GM18873 (cell line): ENCODE results near the gene STARD4.
A peak's percentile ranks its signal among the peaks of the same experiment; 100 is the strongest.

ENCODE experiments used
- ATAC-seq: cut with Tn5 transposase; IDR thresholded peaks from one replicate; pipeline ENCODE4 v1.9.1; 2021; ENCODE audit warnings: mild to moderate bottlenecking, moderate library complexity, moderate number of reproducible peaks; ENCODE audit not compliant: unreplicated experiment, low FRiP score

Gene STARD4

DNA sequence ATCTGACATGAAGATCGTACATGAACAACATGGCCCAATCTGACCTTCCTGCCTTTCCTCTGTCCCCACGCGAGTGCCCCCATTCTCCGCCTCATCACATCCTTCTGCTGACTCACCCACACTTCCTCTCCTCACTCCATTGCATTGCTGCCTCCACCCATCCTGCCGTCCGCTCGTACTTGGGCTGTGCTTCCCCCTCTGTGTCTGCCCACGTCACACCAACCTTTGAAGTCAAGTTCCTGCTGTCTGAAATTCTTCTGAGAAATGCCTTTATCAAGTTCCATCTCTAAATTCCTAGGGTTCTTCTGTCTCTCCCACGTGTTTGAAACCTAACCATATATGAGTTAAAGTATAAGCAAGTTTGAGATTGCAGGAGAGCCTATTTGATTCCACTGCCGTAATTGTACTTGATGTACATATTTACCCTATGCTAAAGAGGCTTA, 18.0 kb upstream of the STARD4 start:
- ATAC-seq, result peak; percentile 81

DNA sequence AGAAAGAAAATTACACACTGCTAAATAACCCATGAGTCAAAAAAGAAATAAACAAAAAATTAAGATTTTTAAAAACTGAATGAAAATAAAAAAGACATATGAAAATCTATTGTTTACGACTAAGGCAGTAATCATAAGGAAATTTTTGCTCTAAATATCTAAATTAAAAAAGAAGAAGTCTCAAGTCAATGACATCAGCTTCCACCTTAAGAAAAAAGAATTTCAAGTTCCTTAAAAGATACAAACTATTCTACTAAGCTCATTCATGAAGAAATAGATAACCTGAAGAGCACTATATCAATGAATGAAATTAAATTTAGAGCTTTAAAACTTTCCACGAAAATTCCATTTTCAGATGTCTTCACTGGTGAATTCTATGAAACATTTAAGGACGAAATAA, 15.7 kb upstream of the STARD4 start:
- ATAC-seq, result no peak

DNA sequence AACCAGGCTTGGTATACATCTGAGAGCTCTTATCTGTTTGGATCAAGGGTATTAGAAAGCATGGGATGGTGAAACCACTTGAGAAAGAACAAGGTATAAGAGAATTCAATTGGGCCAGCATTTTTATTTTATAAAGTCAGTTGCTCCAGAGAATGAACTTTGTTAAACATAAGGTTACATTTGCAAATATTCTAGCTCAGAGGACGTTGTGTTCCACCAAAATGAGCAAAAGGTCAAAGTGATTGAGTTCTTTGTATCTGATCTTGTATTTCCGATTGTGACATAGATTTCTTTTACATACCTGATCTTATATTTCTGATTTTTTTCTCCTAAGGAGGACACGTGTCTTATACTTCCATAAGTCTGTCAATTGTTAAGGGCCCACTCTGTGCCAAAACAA, 8.6 kb upstream of the STARD4 start:
- no peak for ATAC-seq

DNA sequence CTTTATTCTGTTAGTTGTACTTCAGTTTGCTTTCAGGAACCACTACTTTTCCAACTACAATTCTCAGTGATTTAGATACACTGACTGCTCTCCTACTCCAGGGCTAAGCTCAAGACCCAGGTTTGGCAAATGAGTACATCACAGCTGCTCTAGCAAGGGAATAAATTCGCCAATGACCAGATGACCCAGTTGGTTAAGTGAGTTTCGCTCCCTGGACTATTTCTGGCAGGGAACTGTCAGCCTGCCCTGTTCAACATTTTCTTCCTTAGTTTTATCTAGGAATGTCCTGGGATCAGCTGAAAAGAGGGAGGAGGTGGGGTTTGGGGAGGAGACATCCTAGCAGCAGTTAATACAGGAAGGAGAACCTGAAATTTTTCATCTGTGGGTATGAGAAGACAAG, 6.4 kb upstream of the STARD4 start:
- ATAC-seq, result no peak

DNA sequence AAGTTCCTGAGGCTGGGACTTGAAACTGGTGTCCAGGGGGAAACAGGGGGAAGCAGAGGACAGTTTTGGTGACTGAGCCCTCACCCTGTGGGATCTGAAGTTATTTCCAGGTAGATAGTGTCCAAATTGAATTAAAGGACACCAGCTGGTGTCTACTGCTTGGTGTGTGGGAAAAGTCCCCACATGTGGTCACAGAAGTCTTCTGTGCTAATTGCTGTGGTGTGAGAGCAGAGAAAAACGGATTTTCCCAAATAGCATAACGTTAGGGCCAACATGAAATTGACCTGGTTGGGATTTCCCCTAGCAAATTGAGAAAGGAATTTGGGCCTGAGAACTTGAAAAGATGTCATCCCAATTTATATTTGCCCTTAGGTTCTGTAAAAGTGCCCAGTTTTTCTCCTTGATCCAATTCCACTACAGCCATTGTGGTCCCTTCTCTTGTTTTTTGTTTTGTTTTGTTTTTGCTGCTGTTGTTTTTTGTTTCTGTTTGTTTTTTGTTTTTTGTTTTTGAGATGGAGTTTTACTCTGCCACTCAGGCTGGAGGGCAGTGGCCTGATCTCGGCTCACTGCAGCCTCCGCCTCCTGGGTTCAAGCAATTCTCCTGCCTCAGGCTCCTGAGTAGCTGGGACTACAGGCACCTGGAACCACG, 5.6 kb upstream of the STARD4 start:
- ATAC-seq, result no peak

DNA sequence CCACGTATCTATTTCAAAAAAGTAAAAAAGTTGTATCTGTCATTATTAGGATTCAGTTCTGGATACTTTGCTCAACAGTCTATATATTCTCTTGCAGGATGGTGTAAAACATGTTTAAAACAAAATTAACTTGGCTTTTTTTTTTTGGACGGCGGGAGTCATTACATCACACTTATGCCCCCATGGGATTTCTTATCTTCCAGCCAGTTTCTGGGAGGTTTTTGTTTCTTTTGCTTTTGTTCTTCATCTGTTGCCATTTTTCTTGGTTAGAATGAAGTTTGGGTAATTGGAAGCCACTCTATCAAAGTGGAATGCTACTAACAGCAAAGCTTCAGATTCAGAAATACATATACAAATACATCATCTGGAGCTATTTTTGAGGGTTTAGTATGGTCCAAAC, 1.8 kb upstream of the STARD4 start:
- no peak for ATAC-seq

DNA sequence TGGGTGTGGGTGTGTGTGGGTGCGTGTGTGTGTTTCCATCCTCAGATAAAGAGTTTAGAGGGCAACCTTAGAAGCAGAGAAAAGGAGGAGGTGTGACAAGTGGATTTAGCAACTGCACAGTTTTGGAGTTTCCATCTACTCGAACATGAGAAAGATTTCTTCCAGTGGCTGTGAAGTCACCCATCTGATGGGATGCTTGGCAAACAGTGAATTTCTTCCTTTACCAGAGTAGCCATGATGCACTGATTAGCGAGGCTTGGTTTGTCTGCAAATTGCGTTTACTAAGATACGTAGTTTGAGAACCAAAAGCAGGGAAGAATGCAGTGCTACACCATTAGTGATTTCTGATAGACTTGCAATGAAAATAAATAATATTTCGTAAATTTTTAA, 791 bp upstream of the STARD4 start:
- ATAC-seq, result no peak

DNA sequence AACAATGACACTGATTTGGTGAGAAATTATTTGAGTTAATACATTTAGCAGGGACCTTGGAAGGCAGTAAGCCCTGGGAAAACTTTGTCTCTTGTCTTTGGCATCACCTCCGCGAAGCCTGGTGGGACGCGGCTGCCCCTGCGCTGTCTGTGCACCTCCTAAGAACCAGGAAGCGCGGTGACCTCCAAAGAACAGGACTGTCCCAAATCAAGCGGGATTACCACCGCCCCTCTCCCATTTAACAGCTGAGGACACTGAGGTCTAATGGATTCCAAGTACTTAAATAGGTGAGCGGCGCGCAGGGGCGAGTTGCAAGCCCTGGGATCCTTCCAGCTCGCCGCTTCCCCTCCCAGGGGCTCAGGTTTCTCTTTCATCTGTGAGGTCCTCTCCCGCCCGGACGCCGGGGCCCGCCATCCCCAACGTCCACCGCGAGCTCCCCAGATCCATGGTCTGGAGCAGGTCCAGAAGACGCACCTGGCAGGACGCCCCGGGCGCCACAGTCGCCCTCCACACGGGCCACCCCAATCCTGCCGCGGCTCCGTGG, 432 bp downstream of the STARD4 start:
- ATAC-seq, result peak; percentile 6

DNA sequence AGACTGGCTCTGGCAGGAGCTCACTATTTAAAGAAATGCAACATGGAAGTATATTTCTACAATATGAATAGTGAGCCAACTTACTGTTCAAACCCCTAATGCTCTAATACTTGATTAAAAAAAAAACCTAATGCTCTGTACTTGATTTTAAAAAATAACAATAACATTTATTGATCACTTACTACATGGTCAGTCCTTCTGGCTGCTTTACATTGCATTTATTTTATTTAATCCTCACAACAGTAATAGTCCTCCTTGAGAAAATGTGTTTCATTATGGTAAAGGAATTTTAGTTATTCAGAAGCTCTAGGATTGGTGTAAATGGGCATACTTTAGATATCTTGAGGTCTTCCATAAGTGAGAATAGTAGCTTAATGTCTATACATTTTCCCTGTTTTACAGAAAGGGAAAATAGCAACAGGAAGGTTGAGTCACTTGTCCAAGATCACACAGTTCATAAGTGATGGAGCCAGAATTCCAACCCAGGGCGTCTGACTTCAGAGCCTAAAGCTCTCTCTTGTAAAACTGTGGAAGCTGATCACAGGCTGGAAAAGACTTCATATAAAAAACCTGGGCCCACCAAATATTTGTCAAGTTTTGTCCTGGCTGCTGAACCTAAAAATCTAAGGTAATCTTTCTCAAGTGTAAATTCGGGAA, 1.0 kb downstream of the STARD4 start:
- ATAC-seq, result no peak

DNA sequence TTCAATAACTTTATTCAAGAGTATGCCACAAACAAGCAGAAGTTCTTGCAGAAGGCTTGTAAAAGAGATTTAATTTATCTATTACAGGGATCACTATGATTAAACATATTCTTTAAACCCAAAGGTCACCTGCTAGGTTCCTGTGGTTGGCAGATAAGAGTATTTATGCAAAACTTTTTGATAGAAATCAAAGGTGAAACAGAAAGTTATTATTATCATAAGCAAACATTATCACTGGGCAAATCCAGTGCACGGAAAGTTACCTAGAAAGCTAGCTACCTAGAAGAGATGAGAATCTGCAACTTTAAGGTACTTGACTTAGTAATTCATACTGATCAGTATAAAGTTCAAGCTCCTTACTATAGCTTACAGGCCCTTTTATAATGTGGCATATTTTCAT, 3.2 kb downstream of the STARD4 start:
- no peak for ATAC-seq

DNA sequence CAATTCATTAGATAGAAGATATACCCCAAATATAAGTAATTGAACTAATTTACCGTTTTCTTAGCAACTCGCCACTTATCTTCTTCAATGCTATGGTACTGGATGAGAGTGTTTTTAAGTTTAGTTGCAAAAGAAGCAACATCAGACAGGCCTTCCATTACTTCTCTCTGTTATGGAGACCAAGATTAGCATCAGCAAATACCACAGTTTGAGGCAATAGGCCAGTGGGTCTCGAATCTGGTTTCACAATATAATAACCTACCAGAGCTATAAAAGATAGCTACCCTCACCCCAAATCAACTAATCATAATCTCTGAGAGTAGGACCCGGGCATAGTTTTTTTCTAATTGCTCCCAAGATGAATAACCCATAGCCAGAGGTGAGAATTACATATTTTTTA, 5.1 kb downstream of the STARD4 start:
- no peak for ATAC-seq

DNA sequence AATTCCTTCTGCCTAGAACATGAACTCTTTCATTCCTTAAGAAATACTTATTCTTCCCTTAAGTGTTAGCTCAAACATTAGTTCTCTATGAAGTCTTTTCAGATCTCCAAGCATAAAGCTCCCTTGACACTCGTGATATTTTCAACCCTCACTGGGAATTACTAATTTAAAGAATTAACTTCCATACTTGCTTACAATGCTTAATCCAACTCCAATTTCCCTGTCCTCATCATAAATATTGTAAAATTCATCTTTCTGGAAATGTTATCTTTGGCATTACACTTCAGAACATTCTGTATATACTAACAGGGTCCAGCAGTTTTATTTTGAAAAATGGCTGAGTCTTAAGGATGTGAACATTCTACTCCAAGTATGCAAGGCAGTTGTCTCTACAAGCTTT, 7.2 kb downstream of the STARD4 start:
- no peak for ATAC-seq

DNA sequence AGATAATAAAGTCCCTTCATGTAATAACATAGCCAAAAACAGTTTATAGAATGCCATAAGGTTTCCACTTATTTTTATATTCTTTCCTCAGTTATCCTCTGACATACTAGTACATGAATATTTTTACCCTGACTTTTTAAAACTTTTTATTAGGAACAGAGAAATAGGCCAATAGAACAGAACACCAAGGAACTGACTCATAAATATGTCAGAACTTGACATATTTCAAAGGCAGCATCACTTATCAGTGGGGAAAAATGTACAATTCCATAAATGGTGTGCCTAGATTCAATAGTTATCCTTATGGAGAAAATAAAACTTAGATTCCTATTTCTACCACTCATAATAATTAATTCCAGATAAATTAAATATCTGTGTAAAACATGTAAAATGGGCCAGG, 9.4 kb downstream of the STARD4 start:
- no peak for ATAC-seq

DNA sequence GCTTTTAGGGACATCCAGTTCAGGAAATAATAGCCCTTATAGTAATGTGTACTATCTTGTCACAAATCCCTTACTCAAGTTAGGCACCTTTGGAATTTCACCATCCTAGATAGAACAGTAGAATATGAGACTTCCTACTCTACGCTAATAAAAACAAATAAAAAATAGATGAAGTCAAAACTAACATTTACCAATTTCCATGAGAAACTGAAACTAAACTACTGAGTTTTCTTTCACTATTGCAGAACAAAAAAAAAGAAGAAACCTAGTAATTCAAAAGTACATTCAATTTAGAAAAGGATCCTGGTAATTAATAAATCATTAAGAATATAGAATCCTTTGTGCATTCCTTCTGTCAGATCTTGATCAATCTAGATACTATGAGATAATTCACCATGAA, 14.0 kb downstream of the STARD4 start:
- no peak for ATAC-seq

DNA sequence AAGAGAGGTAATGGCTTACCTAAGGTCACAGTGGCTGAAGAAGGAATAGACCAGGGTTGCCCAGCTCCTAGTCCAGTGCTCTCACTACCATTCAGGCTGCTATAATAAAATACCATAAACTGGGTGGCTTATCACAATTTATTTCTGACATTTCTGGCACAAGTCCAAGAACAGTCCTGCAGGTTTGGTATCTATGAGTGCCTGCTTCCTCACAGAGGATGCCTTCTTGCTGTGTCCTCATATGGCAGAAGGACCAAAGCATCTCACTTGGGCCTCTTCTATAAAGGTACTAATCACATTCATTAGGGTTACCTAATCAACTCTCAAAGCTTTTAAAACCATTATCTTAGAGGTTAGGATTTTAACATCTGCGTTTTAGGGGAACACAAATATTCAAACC, 17.2 kb downstream of the STARD4 start:
- ATAC-seq, result no peak

DNA sequence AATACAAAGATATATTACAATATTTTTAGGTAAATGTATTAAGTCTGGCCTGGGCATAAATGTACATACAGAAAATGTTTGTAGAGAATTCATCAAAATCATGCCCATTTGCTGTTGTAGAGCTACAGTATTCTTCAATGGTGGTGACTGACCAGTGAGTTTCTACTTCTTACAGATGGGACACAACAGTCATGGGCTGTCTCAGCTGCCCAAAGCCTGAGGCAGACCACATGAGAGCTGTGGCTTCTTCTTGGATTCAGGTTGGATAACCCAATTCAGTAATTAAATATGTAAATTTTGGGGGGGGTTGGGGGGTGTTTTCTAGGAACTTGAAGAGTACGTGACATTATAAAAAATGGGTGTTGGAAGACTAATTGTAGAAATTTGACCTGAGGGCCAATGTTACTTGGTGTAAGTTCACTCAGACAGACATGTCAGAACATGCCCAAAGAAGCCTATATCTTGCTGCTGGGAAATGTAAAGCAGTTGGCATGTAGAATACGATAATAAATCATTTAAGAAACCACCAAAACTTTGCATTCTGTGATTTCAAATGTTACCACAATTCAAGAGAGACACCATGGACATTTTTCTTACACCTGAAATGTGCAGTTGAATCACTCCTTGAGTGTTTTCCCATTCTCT, 17.9 kb downstream of the STARD4 start:
- ATAC-seq, result no peak

DNA sequence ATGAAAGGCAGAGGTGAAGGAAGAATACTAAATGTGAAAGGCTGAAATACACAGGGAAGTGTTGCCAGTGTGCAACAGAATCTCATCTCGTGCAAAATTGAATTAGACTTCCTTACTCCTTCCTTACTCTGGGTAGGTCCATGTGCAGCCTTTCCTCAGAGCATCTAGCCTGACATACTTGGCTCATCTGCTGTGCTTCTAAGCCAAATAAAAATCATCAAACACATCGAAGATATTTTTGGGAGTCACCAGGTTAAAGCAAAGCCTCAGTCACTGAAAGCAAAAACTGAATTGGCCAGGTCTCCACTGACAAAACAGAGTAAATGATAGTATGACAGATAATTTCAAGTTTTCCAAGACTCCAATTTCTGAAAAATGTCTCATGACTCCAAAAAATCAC, 19.3 kb downstream of the STARD4 start:
- no peak for ATAC-seq

DNA sequence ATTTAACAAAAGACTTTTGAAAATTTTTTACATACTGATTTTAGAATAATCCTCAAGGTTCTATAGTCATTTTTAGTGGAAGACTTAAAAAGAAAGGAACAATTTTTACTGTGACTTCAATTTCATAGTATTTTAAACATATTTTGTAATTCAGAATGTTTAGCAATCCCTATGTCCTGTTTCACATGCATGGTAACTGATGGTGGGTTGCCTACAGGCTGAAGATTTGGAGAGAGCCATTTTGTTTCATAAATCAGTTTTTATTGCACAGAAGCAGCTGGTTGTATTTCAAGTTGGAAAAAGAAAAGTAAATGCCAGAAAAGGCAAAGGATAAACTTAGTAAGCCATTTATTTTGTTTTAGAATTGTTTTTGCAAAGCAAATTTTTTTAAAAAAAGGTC, 24.0 kb downstream of the STARD4 start:
- no peak for ATAC-seq

DNA sequence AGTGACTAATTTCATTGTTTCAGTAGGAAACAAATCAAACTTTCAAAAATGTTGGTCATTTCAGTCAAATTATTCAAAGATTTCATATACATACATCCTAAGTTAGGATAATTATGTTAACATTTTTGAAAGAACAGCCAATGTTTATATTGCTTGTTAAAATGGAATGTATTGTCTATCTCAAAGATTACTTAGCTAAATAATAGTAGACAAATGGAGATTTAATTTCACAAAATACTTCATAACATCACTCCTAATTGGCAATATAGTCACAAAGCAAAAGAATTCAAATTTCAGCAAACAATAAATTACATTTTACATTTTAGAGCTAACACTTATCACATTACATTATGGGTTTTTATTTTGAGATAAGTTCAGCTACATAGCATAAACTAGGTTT, 25.4 kb downstream of the STARD4 start:
- ATAC-seq, result no peak

DNA sequence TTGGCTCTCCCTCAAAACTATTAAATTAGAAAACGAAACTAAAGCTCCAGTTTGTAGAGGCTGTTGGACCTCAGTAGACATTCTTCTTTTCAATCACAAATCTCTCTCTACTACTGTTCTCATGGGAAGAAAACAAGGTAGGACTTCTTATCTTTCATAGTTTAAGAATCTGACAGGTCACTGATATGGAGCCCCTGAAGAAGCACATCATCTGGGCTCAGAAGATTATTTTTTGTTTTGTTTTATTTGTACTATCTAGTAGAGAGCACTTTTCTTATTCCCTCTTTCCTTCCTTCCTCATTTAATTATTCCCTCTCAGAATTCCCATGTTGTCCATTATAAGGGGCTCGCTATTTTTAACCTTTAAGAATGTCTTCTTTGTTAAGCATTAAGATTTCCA, 26.3 kb downstream of the STARD4 start:
- no peak for ATAC-seq

DNA sequence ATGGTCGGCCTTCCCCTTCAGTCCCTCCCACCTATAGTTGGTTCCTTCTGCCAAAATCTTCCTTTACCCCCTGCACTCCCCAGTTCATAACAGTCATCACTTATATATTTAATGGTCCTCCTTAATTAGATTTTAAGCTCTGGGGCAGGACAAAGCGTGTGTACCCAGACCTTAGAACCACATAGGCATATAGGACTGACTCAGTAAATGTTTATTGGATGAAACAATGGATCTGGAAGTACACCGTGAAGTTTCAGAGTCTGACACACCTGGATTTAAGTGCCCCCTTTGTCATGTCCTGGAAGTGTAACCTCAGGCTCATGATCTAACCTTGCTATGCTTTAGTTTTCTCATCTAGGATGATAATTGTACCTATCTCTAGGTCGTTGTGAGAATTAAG, 32.0 kb downstream of the STARD4 start:
- ATAC-seq, result no peak

DNA sequence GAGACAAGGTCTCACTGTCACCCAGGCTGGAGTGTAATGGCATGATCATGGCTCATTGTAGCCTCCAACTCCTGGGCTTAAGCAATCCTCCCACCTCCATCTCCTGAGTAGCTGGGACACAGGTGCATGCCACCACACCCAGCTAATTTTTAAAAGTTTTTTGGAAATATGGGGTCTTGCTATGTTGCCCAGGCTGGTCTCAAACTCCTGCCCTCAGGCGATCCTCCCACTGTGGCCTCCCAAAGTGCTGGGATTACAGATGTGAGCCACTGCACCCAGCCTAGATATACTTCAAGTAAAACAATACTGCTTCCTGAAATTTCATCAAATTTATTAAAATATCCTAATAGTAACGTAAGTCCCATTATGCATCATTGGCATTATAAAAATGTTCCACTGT, 33.4 kb downstream of the STARD4 start:
- ATAC-seq, result no peak
